Testis (tissue), 2 donors: ENCODE results near the gene MAPKBP1.

Experiments used
- CTCF ChIP-seq, 3 experiments: fragments of 450-650 bp in 2 of 3; fragments of 200-600 bp in 1 of 3; sonication (generic) in 1 of 3; IDR thresholded peaks; one replicate each; pipeline ENCODE4 v1.5.1; 2016 to 2019; ENCODE audit warnings: antibody characterized with exemption in 3 of 3, mild to moderate bottlenecking in 2 of 3, moderate library complexity in 1 of 3
- POLR2A ChIP-seq: fragments of 450-650 bp; IDR thresholded peaks from one replicate; pipeline ENCODE4 v1.6.1; 2017; ENCODE audit warnings: antibody characterized with exemption, mild to moderate bottlenecking, moderate library complexity

- TF ChIP-seq CTCF (IDR thresholded peaks at IDR 0.05) (no peak), POLR2A (no peak)
Observed at GRCh38 chr15:41838400-41838897, 64.2 kb downstream of the MAPKBP1 start, which contains the start of gene PLA2G4B.
